Activated CD4-positive, alpha-beta T cell treated with anti-CD3 and anti-CD28 coated beads, Interleukin-2, amount 50 U/mL, for 24 hours (primary cell): ENCODE results near the gene ALDOB.

Experiments used
- DNase-seq, 2 donors: peaks; one replicate each; pipeline ENCODE4 v3.0.0-alpha.2; 2020; ENCODE audit warnings: low read depth in 1 of 2, low spot score in 1 of 2

The ALDOB gene

GRCh38 chr9:101457003-101457402 is 21.4 kb upstream of the ALDOB start:
- DNase-seq: no peak

GRCh38 chr9:101455656-101456240 is 20.2 kb upstream of the ALDOB start:
- DNase-seq: no peak

- DNase-seq: no peak
These were observed 18.4 kb upstream of the ALDOB start for GRCh38 chr9:101453776-101454570.

- no peak for DNase-seq
These were observed 15.9 kb upstream of the ALDOB start for GRCh38 chr9:101451498-101451897.

- DNase-seq: no peak
These were observed 15.4 kb upstream of the ALDOB start for GRCh38 chr9:101450931-101451330.

GRCh38 chr9:101449071-101449721 is 13.6 kb upstream of the ALDOB start:
- DNase-seq: peak in 1 of 2 donors; percentile 13

GRCh38 chr9:101448680-101449070 is 13.1 kb upstream of the ALDOB start:
- no peak for DNase-seq

GRCh38 chr9:101446732-101447131 is 11.2 kb upstream of the ALDOB start:
- no peak for DNase-seq

GRCh38 chr9:101445353-101446029 is 9.9 kb upstream of the ALDOB start:
- DNase-seq: no peak

GRCh38 chr9:101443364-101443771 is 7.8 kb upstream of the ALDOB start:
- DNase-seq: no peak

- no peak for DNase-seq
These were observed 7.2 kb upstream of the ALDOB start for GRCh38 chr9:101442736-101443135.

GRCh38 chr9:101442318-101442717 is 6.7 kb upstream of the ALDOB start:
- DNase-seq: no peak

GRCh38 chr9:101440714-101441230 is 5.2 kb upstream of the ALDOB start:
- no peak for DNase-seq

- DNase-seq: no peak
These were observed 2.9 kb upstream of the ALDOB start for GRCh38 chr9:101438523-101438922.

- DNase-seq: no peak
These were observed 2.2 kb upstream of the ALDOB start for GRCh38 chr9:101437806-101438232.

- no peak for DNase-seq
These were observed 576 bp downstream of the ALDOB start for GRCh38 chr9:101434998-101435397.

GRCh38 chr9:101433229-101433628 is 2.3 kb downstream of the ALDOB start:
- no peak for DNase-seq

- DNase-seq: no peak
These were observed 2.8 kb downstream of the ALDOB start for GRCh38 chr9:101432740-101433139.

GRCh38 chr9:101432171-101432570 is 3.4 kb downstream of the ALDOB start:
- DNase-seq: no peak

GRCh38 chr9:101429736-101430135 is 5.8 kb downstream of the ALDOB start:
- no peak for DNase-seq

GRCh38 chr9:101428909-101429308 is 6.7 kb downstream of the ALDOB start:
- DNase-seq: no peak
